DMS114 treated with DMSO at 0.1 percent for 48 hours (cell line): ENCODE data around the gene CBARP.

ENCODE experiments used
- DNase-seq: peaks from one replicate; lab custom pipeline; 2025; ENCODE audit not compliant: unreplicated experiment; lab: John Stamatoyannopoulos, UW

Gene CBARP

DNA sequence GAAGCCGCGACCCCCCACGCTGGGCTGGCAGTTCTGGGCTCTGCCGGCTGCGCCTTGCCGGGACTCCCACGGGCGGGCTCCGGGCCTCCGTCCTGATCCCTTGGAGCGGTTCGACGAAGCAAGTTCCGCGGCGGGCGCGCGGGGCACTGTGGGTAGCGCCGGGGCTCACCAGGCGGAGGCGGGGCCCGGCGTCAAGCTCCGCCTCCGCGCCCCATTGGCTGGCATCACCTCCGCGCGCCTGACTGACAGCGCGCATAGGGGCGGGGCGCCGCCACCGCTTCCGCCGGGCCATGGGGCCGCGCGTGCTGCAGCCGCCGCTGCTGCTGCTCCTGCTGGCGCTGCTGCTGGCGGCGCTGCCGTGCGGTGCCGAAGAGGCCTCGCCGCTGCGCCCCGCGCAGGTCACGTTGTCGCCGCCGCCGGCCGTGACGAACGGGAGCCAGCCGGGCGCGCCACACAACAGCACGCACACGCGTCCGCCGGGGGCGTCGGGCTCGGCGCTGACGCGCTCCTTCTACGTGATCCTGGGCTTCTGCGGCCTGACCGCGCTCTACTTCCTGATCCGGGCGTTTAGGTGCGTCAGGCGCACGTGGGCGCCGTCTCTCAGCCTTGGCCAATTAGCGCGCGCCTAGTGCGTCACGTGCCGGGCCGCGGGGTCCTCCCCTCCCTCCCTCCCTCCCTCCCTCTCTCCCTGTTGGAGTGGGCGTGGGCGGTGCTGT lies 37.6 kb upstream of the CBARP start, which contains the start of gene FAM174C:
TSS of gene FAM174C (plus strand) at position 271 of the 716 bp plus-strand sequence. CDS start at position 291, 20 bp downstream.
- DNase-seq = peak; percentile 72

DNA sequence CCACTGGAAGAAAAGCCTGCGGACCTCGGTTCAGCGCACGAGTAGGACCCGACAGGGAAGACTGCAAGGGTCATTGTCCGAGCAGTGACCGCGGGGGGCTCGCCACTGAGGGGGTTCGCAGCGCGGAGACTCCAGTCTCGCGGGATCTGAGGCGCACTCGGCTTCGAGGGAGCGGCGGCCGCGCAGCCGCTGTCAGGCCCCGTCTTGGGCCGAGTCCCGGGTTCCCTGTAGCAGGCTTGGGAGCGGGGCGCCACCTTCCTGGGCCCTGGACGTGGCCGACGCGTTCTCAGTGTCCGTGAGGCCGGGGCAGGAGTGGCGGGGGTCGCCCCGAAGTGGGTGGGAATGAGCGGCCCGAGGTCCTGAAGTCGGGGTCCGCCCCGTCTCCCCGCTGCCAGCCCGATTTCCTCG lies 37.1 kb upstream of the CBARP start:
- no peak for DNase-seq

GRCh38 chr19:1274081-1274851 lies 36.5 kb upstream of the CBARP start:
- DNase-seq = no peak

- no peak for DNase-seq
Measured at GRCh38 chr19:1273263-1274041, 35.6 kb upstream of the CBARP start.

DNA sequence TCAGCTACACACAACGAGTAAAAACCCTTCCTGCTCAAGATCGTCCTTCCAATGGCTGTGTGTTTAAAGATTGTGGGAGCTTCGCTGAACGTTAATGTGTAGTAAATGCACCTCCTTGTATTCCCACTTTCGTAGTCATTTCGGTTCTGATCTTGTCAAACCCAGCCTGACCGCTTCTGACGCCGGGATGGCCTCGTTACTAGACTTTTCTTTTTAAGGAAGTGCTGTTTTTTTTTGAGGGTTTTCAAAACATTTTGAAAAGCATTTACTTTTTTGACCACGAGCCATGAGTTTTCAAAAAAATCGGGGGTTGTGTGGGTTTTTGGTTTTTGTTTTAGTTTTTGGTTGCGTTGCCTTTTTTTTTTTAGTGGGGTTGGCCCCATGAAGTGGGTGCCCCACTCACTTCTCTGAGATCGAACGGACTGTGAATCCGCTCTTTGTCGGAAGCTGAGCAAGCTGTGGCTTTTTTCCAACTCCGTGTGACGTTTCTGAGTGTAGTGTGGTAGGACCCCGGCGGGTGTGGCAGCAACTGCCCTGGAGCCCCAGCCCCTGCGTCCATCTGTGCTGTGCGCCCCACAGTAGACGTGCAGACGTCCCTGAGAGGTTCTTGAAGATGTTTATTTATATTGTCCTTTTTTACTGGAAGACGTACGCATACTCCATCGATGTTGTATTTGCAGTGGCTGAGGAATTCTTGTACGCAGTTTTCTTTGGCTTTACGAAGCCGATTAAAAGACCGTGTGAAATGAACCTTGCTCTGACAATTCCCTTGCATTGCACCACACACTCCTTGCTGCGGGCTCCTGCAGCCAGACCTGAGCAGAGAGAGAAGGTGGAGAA lies 34.8 kb upstream of the CBARP start:
- DNase-seq = no peak

GRCh38 chr19:1271528-1272422 lies 34.0 kb upstream of the CBARP start:
- no peak for DNase-seq

DNA sequence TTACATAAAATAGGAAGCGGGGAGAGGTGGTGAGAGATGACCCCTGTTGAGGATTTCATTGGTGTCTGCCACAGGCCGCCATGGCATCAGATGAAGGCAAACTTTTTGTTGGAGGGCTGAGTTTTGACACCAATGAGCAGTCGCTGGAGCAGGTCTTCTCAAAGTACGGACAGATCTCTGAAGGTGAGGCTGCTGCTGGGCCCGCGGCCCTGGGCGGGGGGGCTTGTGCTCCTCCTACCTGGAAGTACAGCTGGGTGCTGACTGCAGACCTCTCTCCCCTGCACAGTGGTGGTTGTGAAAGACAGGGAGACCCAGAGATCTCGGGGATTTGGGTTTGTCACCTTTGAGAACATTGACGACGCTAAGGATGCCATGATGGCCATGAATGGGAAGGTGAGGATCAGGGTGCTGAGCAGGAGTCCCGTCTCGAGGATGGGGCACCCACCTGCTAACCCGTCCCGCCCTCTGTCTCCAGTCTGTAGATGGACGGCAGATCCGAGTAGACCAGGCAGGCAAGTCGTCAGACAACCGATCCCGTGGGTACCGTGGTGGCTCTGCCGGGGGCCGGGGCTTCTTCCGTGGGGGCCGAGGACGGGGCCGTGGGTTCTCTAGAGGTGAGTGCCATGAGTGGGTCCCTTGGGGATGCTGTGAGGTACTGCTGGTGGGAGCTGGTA lies 33.2 kb upstream of the CBARP start:
- DNase-seq = no peak

GRCh38 chr19:1270213-1270853 lies 32.5 kb upstream of the CBARP start:
- DNase-seq = no peak

GRCh38 chr19:1269478-1270212 lies 31.8 kb upstream of the CBARP start:
- DNase-seq = peak; percentile 30

DNA sequence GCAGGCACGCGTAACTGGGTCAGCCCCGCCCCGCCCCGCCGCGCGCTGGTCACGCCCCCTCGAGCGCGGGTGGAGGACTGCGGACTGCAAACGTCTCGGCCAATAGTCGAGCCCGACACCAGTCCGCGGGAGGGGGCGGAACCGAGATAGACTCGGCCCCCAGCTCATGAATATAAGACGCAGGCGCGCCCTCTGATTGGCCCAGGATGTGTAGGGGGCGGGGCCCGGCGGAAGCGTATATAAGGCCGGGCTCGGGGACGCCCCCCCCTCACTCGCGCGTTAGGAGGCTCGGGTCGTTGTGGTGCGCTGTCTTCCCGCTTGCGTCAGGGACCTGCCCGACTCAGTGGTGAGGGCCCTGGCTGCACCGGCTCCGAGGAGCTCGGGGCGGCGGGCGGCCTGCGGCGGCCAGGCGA lies 31.3 kb upstream of the CBARP start, which contains the start of gene CIRBP:
TSS of gene CIRBP (plus strand) at position 268 of the 413 bp plus-strand sequence. CDS start 1,602 bp downstream, outside the sequence.
- DNase-seq = peak; percentile 86

GRCh38 chr19:1268226-1269064 lies 30.6 kb upstream of the CBARP start:
- DNase-seq = no peak

DNA sequence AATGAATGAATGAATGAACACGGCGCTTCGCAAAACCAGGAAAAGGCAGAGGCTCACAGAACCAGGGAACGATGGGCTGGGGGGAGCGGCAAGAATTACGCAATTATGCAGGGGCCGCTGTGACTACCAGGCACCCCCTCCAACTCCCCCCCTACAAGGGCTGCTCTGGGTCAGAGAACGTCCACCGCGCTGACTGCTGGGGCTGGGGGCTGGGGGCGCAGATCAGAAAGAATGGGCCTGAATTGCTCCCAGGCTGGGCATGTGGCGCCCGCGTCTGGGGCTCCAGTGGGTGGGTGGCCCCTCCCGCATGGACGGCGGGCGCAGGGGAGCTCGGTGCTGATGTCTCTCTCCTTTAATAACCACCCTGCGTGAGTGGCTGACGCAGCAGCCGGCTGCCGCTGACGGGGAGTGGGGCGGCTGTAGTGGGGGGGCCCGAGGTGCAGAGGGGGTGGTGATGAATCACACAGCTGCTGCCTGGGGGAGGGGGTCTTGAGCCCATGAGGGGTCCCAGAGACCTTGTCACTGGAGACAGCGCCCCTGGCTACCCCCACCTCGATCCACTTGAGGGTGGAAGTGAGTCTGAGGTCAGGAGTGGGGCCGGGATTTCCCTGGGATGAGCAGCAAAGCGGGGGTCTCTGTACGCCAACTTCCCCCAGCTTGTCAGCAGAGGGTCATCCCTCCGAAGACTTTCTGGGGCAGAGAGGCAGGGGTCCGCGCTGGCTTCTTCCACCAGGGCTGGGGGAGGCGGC lies 29.8 kb upstream of the CBARP start:
- DNase-seq = no peak

DNA sequence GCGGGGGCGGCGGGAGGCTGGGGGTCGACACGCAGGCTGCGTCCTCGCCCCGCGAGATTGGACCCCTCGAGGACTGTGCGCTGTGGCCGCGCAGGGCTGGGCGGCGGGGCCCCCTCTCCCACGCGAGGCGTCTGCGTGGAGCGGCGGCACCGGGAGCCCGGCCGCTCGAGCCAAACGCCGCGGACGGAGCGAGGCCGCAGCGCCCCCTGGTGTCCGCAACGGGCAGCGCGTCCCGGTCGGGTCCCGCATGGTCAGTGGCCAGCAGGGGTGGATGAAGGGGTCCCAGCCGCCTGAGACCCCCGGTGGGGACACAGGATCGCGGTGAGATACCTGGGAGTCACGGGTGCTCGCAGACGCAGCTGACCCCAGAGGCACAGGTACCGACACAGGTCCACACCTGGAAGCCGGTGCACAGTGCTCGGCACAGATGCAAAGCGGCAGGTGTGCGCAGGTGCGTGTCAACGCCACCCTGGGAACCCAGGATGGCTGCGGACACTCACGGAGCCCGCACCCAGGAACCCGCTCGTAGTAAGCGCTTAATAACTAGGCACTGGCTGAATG lies 29.2 kb upstream of the CBARP start:
- DNase-seq = no peak

- DNase-seq = no peak
Measured at GRCh38 chr19:1266129-1266915, 28.5 kb upstream of the CBARP start.

DNA sequence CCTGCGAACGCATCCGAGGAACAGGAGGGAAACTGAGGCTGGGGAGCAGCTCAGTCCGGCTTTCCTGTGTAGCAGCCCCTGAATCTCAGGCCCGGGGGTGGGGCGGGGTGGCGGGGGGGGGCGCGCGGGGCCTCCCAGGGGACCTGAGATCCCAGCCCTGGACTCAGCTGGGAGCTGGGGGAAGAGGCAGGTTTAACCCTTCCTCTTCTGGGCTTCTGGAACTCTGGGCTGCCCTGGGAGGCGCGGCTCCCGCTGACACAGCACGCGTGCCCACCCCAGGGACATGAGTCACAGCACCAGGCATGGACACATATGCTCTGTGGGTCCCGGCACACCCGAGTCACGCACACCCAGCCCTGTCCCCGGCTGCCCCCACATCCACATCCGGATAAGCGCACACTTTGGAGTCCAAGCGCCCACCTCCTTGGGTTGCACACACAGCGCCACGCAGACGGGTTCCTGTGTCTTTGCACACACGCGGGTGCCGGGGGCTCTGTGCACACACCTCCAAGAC lies 27.9 kb upstream of the CBARP start:
- DNase-seq = no peak
